Measurements from ENCODE around the gene TMSB10.

The TMSB10 gene

GRCh38 chr2:84880645-84881521 is 24.6 kb upstream of the TMSB10 start, which contains the start of gene TRABD2A:
Gene TRABD2A (minus strand): TSS chr2:84881084. CDS start chr2:84881039, 45 bp downstream.
- peak; percentile 69 for DNase-seq

- peak; percentile 92 for DNase-seq
Observed at GRCh38 chr2:84881581-84882413, 23.7 kb upstream of the TMSB10 start.

GRCh38 chr2:84882414-84882738 is 23.1 kb upstream of the TMSB10 start:
- DNase-seq: no peak

GRCh38 chr2:84882775-84883550 is 22.5 kb upstream of the TMSB10 start:
- peak; percentile 33 for DNase-seq

GRCh38 chr2:84884449-84884848 is 21.0 kb upstream of the TMSB10 start:
- DNase-seq: no peak

- DNase-seq: peak; percentile 12
Observed at GRCh38 chr2:84885111-84885510, 20.3 kb upstream of the TMSB10 start.

GRCh38 chr2:84886791-84887190 is 18.7 kb upstream of the TMSB10 start:
- peak; percentile 39 for DNase-seq

- DNase-seq: peak; percentile 79
Observed at GRCh38 chr2:84888401-84889276, 16.8 kb upstream of the TMSB10 start.

GRCh38 chr2:84889332-84889731 is 16.1 kb upstream of the TMSB10 start:
- DNase-seq: no peak

- DNase-seq: peak; percentile 43
Observed at GRCh38 chr2:84891355-84892010, 14.0 kb upstream of the TMSB10 start.

GRCh38 chr2:84894131-84894586 is 11.3 kb upstream of the TMSB10 start:
- DNase-seq: peak; percentile 88

- peak; percentile 75 for DNase-seq
Observed at GRCh38 chr2:84894758-84895520, 10.5 kb upstream of the TMSB10 start.

GRCh38 chr2:84896567-84896966 is 8.9 kb upstream of the TMSB10 start:
- DNase-seq: no peak

- no peak for DNase-seq
Observed at GRCh38 chr2:84897773-84898172, 7.7 kb upstream of the TMSB10 start.

- DNase-seq: no peak
Observed at GRCh38 chr2:84899304-84900204, 5.9 kb upstream of the TMSB10 start.

GRCh38 chr2:84900971-84901370 is 4.5 kb upstream of the TMSB10 start:
- no peak for DNase-seq

GRCh38 chr2:84901593-84902120 is 3.8 kb upstream of the TMSB10 start:
- peak; percentile 34 for DNase-seq

- DNase-seq: peak; percentile 29
Observed at GRCh38 chr2:84902526-84902925, 2.9 kb upstream of the TMSB10 start.

GRCh38 chr2:84904151-84904550 is 1.3 kb upstream of the TMSB10 start:
- DNase-seq: peak; percentile 43

Data from islet precursor cell (in vitro differentiated cells).